CD4-positive, alpha-beta T cell (primary cell): ENCODE data around the gene BPIFB6. TPM values are rescaled to one million over a fixed set of nuclear protein-coding genes. Genes with fewer than 3 reads are reported as not detected.

Experiments used
- ATAC-seq: fragments of 200-7000 bp; cut with Tn5 transposase; one replicate; pipeline ENCODE4 v1.10.0; 2022; ENCODE audit warnings: mild to moderate bottlenecking; ENCODE audit not compliant: poor library complexity
- CTCF ChIA-PET: fragments of 350-600 bp; sonication (Branson Sonifier 250); formaldehyde crosslinking; loops from one replicate; lab custom pipeline; 2021; ENCODE audit warnings: antibody characterized with exemption, inconsistent platforms; lab: Charles Lee
- POLR2A ChIA-PET: fragments of 350-600 bp; sonication (Branson Sonifier 250); formaldehyde crosslinking; loops from one replicate; lab custom pipeline; 2021; ENCODE audit warnings: antibody characterized with exemption, inconsistent platforms; lab: Charles Lee
- DNase-seq, 14 experiments: peaks; one replicate each; pipeline ENCODE4 v3.0.0-alpha.2; 2013 to 2020; ENCODE audit warnings: mixed read lengths in 2 of 14
- H3K27ac ChIP-seq, 2 donors: one replicate each; pipeline versions ENCODE4 v1.5.1 to v1.7.0; 2013; ENCODE audit warnings: low read length in 2 of 2, low read depth in 1 of 2, mild to moderate bottlenecking in 1 of 2
- H3K27me3 ChIP-seq, 2 experiments: 1 replicate in 1 of 2; 2 replicates in 1 of 2; pipeline versions ENCODE4 v1.6.1 to v1.7.0; 2013; ENCODE audit warnings: low read length in 2 of 2, control low read depth in 1 of 2, mild to moderate bottlenecking in 1 of 2, moderate library complexity in 1 of 2; ENCODE audit not compliant: insufficient read depth in 2 of 2, control insufficient read depth in 1 of 2
- H3K36me3 ChIP-seq: one replicate; pipeline ENCODE4 v1.6.1; 2013; ENCODE audit warnings: low read length, control low read depth; ENCODE audit not compliant: insufficient read depth
- H3K4me1 ChIP-seq: one replicate; pipeline ENCODE4 v1.6.1; 2013; ENCODE audit warnings: low read length, control low read depth; ENCODE audit not compliant: insufficient read depth
- H3K4me3 ChIP-seq: one replicate; pipeline ENCODE4 v1.5.1; 2013; ENCODE audit warnings: mild to moderate bottlenecking, low read length, moderate library complexity
- H3K9me3 ChIP-seq, 2 experiments: 1 replicate in 1 of 2; 2 replicates in 1 of 2; pipeline versions ENCODE4 v1.6.1 to v1.7.0; 2013; ENCODE audit warnings: low read length in 2 of 2, mild to moderate bottlenecking in 2 of 2, control low read depth in 1 of 2, moderate library complexity in 1 of 2; ENCODE audit not compliant: control insufficient read depth in 1 of 2, insufficient read depth in 1 of 2
- H3K27ac Mint-ChIP-seq: one replicate; pipeline ENCODE4 v1.8.0; 2020; ENCODE audit warnings: mixed read lengths
- H3K27me3 Mint-ChIP-seq: one replicate; pipeline ENCODE4 v1.8.0; 2021; ENCODE audit warnings: mixed read lengths
- H3K36me3 Mint-ChIP-seq: one replicate; pipeline ENCODE4 v1.8.0; 2021; ENCODE audit warnings: low read depth, mixed read lengths
- H3K4me1 Mint-ChIP-seq: one replicate; pipeline ENCODE4 v1.8.0; 2021; ENCODE audit warnings: low read depth, mixed read lengths
- H3K4me3 Mint-ChIP-seq: one replicate; pipeline ENCODE4 v1.8.0; 2020; ENCODE audit warnings: mild to moderate bottlenecking, mixed read lengths
- H3K9me3 Mint-ChIP-seq: one replicate; pipeline ENCODE4 v1.8.0; 2020; ENCODE audit warnings: mixed read lengths
- intact Hi-C, 2 experiments: fragments of 100-400 bp; cut with DNase I in 1 of 2; cut with micrococcal nuclease in 1 of 2; formaldehyde crosslinking; loops; one replicate each; pipeline versions ENCODE4 v1.15.1 to v1.9.0; 2023 to 2025; cut with DNase I, micrococcal nuclease
- total RNA-seq, 174 experiments: library from RNA in 2 of 174; stranded (reverse) in 2 of 174; gene quantifications; one replicate each; pipeline ENCODE4 v1.2.3 and lab custom pipeline; 2021 to 2026
- TF ChIP-seq, protein P1 (sequence below): fragments of 200-600 bp; IDR thresholded peaks from one replicate; pipeline ENCODE4 v1.8.0; 2022; ENCODE audit warnings: antibody characterized with exemption, mild to moderate bottlenecking

The BPIFB6 gene
- total RNA-seq, 2 experiments from 2014 or later: not detected

DNA sequence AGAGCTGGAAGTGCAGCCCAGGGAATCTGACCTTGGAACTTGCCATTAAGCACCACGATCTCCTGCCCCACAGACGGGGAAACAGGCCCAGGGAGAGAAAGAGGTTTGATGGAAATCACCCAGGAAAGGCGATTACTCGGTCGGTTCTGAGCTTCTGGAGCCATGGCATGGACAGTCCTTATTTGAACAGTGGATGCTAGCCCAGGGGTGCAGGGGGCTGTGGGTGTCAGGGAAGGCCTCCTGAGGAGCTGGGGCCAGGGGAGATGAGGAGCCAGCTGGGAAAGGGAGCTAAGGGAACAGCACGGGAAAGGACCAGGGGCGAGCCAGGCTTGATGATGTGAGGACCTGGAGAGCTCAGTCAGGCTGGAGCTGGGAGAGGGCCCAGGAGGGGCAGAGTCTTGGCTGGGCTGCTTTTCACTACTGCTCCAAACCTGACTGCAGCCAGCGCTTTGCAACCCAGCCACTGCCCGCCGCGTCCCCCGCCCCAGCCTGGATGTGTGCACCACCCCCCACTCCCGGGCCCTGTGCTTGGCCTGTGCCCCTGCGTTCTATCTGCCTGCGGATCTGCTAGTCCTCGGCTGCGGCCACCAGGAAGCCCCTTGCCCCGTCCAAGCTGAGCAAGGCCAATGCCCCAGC, 45.0 kb upstream of the BPIFB6 start:
- Histone ChIP-seq H3K36me3 (no peaks in the 10 kb centered on the region), H3K27me3 (no peaks in the 10 kb centered on the region), H3K27ac (no peak overlapping the region), H3K4me1 (peaks cover 12% of the 10 kb centered on the region), H3K9me3 (peaks cover 0 to 4% of the 10 kb centered on the region in 2 experiments), H3K4me3 (no peak overlapping the region)
- Mint-ChIP-seq H3K27ac (no peak overlapping the region), H3K4me3 (no peak overlapping the region), H3K4me1 (peaks cover 37% of the 10 kb centered on the region), H3K27me3 (no peaks in the 10 kb centered on the region), H3K9me3 (no peaks in the 10 kb centered on the region), H3K36me3 (no peaks in the 10 kb centered on the region)
- ATAC-seq: no peak
- DNase-seq: no peak
- POLR2A ChIA-PET: interaction anchor here (0.5 to 2.8 kb wide), 3 partner anchors 14 to 1279 kb away, joined by 3 to 7 read pairs (median 4); no protein-coding TSS in a partner anchor
- CTCF ChIA-PET: interaction anchor here (1.4 kb wide), 1 partner anchor 41 kb away, joined by 4 read pairs; no protein-coding TSS in a partner anchor
- TF ChIP-seq, protein P1, sequence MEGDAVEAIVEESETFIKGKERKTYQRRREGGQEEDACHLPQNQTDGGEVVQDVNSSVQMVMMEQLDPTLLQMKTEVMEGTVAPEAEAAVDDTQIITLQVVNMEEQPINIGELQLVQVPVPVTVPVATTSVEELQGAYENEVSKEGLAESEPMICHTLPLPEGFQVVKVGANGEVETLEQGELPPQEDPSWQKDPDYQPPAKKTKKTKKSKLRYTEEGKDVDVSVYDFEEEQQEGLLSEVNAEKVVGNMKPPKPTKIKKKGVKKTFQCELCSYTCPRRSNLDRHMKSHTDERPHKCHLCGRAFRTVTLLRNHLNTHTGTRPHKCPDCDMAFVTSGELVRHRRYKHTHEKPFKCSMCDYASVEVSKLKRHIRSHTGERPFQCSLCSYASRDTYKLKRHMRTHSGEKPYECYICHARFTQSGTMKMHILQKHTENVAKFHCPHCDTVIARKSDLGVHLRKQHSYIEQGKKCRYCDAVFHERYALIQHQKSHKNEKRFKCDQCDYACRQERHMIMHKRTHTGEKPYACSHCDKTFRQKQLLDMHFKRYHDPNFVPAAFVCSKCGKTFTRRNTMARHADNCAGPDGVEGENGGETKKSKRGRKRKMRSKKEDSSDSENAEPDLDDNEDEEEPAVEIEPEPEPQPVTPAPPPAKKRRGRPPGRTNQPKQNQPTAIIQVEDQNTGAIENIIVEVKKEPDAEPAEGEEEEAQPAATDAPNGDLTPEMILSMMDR: no peak
- intact Hi-C loops: no loop called here

DNA sequence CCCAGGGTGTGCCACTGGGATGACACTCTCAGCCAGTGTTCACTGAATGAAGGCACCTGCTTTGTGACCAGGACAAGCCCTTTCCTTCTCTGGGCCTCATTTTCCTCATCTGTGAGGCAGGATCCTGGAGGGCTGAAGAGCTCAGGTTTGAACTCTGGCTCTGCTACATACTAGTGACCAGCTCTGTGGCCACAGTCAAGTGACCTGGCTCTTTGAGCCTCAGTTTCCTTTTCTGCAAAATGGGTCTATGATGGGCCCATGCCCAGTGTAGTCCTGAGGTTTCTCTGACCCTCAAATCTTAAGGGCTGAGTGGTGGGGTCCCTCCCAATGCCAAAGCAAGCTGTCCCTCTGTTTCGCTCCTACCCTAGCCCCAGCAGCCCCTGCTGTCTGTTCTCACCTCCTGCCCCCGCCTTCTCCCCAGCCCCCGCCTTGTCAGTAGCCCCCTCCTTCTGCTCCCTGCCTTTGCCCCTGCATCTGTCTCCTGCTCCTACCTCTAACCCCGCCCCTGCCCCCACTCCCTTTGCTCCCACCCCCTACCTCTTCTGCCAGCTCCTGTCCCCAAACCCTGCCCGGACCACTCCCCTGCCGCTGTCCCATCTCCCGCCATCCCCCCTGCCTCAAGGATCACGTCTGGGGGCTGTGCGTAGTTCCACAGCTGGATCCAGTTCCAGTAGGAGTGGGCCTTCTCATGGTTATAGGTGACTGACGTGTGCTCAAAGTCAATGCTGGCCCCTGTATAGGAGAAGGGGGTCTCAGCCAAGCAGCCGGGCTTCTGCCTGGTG, 44.2 kb upstream of the BPIFB6 start:
- Histone ChIP-seq H3K27me3 (no peaks in the 10 kb centered on the region), H3K27ac (no peak overlapping the region), H3K36me3 (no peaks in the 10 kb centered on the region), H3K4me3 (no peak overlapping the region), H3K4me1 (peaks cover 16% of the 10 kb centered on the region), H3K9me3 (peaks cover 0 to 4% of the 10 kb centered on the region in 2 experiments)
- no peaks in the 10 kb centered on the region for H3K9me3 Mint-ChIP-seq
- H3K36me3 Mint-ChIP-seq: no peaks in the 10 kb centered on the region
- peaks cover 39% of the 10 kb centered on the region for H3K4me1 Mint-ChIP-seq
- intact Hi-C loops: no loop called here
- no peak for ATAC-seq
- H3K27ac Mint-ChIP-seq: no peak overlapping the region
- no peak for DNase-seq
- no peak overlapping the region for H3K4me3 Mint-ChIP-seq
- CTCF ChIA-PET: no interaction called here
- H3K27me3 Mint-ChIP-seq: no peaks in the 10 kb centered on the region
- TF ChIP-seq, protein P1: no peak
- POLR2A ChIA-PET: interaction anchor here (0.5 to 2.8 kb wide), 3 partner anchors 15 to 1280 kb away, joined by 3 to 7 read pairs (median 4); no protein-coding TSS in a partner anchor

DNA sequence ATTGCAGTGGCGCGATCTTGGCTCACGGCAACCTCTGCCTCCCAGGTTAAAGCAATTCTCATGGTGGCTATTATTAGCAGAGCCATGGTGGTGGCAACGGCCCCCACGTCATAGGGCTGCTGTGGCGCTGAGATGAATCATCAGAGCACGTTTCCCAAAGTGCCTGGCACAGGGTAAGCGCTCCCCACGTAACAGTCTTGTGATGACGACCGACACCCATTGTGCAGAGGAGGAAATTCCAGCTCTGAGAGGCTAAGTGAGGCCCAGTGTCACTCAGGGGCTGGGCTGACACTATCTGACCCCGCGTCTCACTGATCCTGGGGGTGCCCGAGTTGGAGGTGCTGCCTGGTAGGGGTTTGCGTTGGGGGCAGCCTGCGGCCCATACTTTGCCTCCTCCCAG, 43.4 kb upstream of the BPIFB6 start:
- H3K27me3 ChIP-seq: no peaks in the 10 kb centered on the region
- intact Hi-C loops: no loop called here
- DNase-seq: no peak
- TF ChIP-seq, protein P1: no peak
- Mint-ChIP-seq H3K27me3 (no peaks in the 10 kb centered on the region), H3K4me1 (peaks cover 40% of the 10 kb centered on the region), H3K4me3 (no peak overlapping the region), H3K36me3 (no peaks in the 10 kb centered on the region), H3K27ac (no peak overlapping the region), H3K9me3 (no peaks in the 10 kb centered on the region)
- no peak overlapping the region for H3K4me3 ChIP-seq
- ChIA-PET POLR2A (no interaction called here), CTCF (no interaction called here)
- H3K9me3 ChIP-seq: peaks cover 0 to 4% of the 10 kb centered on the region in 2 experiments
- ATAC-seq: no peak
- no peak overlapping the region for H3K27ac ChIP-seq
- H3K36me3 ChIP-seq: no peaks in the 10 kb centered on the region
- H3K4me1 ChIP-seq: peaks cover 16% of the 10 kb centered on the region
